ENCODE data around the gene MRPL54.

Gene MRPL54

DNA sequence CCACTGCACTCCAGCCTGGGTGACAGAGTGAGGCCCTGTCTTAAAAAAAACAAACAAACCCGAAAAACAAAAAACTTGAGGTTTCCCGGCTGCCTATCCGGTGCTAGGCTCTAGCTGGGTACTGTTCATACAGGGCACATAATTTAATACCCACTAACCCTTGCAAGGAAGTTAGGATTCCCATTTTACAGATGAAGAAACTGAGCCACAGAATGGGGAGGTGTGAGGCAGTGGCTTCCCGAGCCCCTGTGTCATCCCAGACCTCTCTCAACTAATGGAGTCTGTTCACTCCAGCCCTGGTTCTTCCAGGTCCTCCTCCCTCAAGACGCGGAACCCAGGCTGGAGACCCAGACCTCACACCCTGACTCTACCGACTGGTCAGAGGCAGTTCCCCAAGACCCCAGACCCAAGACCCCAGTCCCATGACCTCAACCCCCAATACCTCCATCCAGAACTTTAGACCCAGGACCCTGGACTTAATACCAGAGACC, 1.6 kb upstream of the MRPL54 start:
- Histone ChIP-seq H3K27me3 (ENCODE audit: insufficient read depth, poor library complexity, severe bottlenecking) (no peaks in the 10 kb centered on the region), H3K4me3 (replicated peaks; ENCODE audit: insufficient read depth, low read length) (peak overlapping the region; percentile 71), H3K27ac (replicated peaks) (peak overlapping the region; percentile 97)
- DNase-seq (ENCODE audit: low read depth in 1 of 2, low spot score in 1 of 2): peak in 1 of 2 experiments; percentile 1
- no peak for TF ChIP-seq SPI1 (IDR thresholded peaks at IDR 0.05; ENCODE audit: borderline replicate concordance, low read depth)
- TF ChIP-seq, protein P1, sequence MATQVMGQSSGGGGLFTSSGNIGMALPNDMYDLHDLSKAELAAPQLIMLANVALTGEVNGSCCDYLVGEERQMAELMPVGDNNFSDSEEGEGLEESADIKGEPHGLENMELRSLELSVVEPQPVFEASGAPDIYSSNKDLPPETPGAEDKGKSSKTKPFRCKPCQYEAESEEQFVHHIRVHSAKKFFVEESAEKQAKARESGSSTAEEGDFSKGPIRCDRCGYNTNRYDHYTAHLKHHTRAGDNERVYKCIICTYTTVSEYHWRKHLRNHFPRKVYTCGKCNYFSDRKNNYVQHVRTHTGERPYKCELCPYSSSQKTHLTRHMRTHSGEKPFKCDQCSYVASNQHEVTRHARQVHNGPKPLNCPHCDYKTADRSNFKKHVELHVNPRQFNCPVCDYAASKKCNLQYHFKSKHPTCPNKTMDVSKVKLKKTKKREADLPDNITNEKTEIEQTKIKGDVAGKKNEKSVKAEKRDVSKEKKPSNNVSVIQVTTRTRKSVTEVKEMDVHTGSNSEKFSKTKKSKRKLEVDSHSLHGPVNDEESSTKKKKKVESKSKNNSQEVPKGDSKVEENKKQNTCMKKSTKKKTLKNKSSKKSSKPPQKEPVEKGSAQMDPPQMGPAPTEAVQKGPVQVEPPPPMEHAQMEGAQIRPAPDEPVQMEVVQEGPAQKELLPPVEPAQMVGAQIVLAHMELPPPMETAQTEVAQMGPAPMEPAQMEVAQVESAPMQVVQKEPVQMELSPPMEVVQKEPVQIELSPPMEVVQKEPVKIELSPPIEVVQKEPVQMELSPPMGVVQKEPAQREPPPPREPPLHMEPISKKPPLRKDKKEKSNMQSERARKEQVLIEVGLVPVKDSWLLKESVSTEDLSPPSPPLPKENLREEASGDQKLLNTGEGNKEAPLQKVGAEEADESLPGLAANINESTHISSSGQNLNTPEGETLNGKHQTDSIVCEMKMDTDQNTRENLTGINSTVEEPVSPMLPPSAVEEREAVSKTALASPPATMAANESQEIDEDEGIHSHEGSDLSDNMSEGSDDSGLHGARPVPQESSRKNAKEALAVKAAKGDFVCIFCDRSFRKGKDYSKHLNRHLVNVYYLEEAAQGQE (IDR thresholded peaks at IDR 0.05; ENCODE audit: insufficient replicate concordance, low read depth): no peak
- no peak for TF ChIP-seq POLR2AphosphoS5 (IDR thresholded peaks at IDR 0.05; ENCODE audit: low read depth)

DNA sequence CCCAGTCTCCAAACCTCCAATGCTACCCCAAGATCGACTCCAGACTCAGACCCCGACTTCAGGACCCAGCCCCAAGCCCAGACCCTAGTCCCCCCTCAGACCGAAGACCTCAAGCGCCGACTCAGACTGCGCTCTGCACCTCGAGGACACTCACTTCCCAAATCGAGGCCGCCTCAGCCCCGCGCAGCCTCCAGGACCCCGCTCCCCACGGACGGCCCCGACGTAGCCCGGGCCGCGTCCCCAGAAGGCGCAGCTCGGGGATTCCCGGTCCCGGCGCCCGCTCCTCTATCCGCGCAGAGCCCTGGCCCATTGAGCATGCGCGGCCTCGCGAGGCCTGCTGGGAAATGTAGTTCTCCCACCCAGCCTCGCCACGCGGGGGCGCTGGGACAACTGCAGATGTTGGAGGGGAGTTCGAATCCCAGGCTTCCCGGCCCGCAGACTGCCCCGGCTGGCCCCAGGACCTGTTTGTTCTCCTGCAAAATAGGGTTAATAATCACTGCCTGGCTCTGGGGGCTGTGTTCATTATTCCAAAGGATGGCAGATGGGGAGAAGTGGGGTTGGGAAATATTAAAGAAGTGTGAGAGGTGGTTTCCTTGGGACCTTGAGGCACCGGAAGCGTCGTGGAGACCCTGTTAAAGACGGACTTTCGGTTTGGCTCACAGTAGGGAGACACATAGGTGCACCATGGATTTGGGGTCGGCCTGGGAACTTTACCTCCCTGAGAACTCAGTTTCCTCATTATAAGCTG, 926 bp upstream of the MRPL54 start, which contains the start of gene APBA3:
Gene APBA3 (minus strand): TSS at position 311 of the 748 bp plus-strand sequence. CDS start 1,428 bp downstream, outside the sequence.
- TF ChIP-seq, protein P2, sequence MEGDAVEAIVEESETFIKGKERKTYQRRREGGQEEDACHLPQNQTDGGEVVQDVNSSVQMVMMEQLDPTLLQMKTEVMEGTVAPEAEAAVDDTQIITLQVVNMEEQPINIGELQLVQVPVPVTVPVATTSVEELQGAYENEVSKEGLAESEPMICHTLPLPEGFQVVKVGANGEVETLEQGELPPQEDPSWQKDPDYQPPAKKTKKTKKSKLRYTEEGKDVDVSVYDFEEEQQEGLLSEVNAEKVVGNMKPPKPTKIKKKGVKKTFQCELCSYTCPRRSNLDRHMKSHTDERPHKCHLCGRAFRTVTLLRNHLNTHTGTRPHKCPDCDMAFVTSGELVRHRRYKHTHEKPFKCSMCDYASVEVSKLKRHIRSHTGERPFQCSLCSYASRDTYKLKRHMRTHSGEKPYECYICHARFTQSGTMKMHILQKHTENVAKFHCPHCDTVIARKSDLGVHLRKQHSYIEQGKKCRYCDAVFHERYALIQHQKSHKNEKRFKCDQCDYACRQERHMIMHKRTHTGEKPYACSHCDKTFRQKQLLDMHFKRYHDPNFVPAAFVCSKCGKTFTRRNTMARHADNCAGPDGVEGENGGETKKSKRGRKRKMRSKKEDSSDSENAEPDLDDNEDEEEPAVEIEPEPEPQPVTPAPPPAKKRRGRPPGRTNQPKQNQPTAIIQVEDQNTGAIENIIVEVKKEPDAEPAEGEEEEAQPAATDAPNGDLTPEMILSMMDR (IDR thresholded peaks at IDR 0.05; ENCODE audit: insufficient read depth, low read length): peak; percentile 47
- TF ChIP-seq, protein P1 (IDR thresholded peaks at IDR 0.05; ENCODE audit: insufficient replicate concordance, low read depth): no peak
- TF ChIP-seq GABPA (IDR thresholded peaks at IDR 0.05; ENCODE audit: low read depth): peak; percentile 75
- peak; percentile 69 for TF ChIP-seq POLR2AphosphoS5 (IDR thresholded peaks at IDR 0.05; ENCODE audit: low read depth)
- TF ChIP-seq SPI1 (IDR thresholded peaks at IDR 0.05; ENCODE audit: borderline replicate concordance, low read depth): no peak
- H3K4me3 ChIP-seq (replicated peaks; ENCODE audit: insufficient read depth, low read length): peak within 1 kb of the TSS; percentile 71
- DNase-seq (ENCODE audit: low read depth in 1 of 2, low spot score in 1 of 2): peak; percentile 84 to 92
- H3K27ac ChIP-seq (replicated peaks): peak within 1 kb of the TSS; percentile 97
- no peaks in the 10 kb centered on the region for H3K27me3 ChIP-seq (ENCODE audit: insufficient read depth, poor library complexity, severe bottlenecking)

DNA sequence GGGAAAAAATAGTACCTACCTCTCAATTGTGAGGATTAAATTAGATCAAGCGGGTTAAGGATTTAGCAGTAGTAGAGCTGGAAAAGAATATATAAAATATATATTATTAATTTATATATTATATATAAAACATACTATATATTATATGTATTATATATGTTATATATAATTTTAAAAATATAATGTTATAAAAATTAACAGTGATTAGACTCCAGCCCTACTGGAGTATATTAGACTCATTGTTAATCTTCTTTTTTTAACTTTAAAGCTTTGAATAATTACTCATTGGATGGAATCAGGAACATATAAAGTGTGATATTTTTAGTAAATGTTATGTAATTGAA, 380 bp upstream of the MRPL54 start:
- Histone ChIP-seq H3K4me3 (replicated peaks; ENCODE audit: insufficient read depth, low read length) (no peak overlapping the region), H3K27ac (replicated peaks) (peak overlapping the region; percentile 97), H3K27me3 (ENCODE audit: insufficient read depth, poor library complexity, severe bottlenecking) (no peaks in the 10 kb centered on the region)
- TF ChIP-seq, protein P2 (IDR thresholded peaks at IDR 0.05; ENCODE audit: insufficient read depth, low read length): no peak
- no peak for TF ChIP-seq POLR2AphosphoS5 (IDR thresholded peaks at IDR 0.05; ENCODE audit: low read depth)
- no peak for TF ChIP-seq GABPA (IDR thresholded peaks at IDR 0.05; ENCODE audit: low read depth)
- TF ChIP-seq, protein P1 (IDR thresholded peaks at IDR 0.05; ENCODE audit: insufficient replicate concordance, low read depth): no peak
- no peak for TF ChIP-seq SPI1 (IDR thresholded peaks at IDR 0.05; ENCODE audit: borderline replicate concordance, low read depth)
- DNase-seq (ENCODE audit: low read depth in 1 of 2, low spot score in 1 of 2): no peak

Measured in HL-60 (cell line).